Measurements from ENCODE around the gene SLC2A14. TPM values are rescaled to one million over a fixed set of nuclear protein-coding genes. Genes with fewer than 3 reads are reported as not detected.

SLC2A14 gene
- total RNA-seq, 2 donors from 2014 or later: not detected

DNA sequence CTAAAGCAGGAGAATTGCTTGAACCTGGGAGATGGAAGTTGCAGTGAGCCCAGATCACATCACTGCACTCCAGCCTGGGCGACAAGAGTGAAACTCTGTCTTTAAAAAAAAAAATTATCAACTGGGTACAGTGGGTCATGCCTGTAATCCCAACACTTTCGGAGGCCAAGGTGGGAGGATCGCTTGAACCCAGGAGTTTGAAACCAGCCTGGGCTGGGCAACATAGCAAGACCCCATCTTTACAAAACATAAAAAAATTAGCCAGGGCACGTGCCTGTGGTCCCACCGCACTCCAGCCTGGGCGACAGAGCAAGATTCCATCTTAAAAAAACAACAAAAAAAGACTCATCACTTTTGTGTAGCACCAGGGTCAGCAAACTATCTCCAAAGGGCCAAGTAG lies 90.7 kb downstream of the SLC2A14 start:
- TF ChIP-seq, protein P1, sequence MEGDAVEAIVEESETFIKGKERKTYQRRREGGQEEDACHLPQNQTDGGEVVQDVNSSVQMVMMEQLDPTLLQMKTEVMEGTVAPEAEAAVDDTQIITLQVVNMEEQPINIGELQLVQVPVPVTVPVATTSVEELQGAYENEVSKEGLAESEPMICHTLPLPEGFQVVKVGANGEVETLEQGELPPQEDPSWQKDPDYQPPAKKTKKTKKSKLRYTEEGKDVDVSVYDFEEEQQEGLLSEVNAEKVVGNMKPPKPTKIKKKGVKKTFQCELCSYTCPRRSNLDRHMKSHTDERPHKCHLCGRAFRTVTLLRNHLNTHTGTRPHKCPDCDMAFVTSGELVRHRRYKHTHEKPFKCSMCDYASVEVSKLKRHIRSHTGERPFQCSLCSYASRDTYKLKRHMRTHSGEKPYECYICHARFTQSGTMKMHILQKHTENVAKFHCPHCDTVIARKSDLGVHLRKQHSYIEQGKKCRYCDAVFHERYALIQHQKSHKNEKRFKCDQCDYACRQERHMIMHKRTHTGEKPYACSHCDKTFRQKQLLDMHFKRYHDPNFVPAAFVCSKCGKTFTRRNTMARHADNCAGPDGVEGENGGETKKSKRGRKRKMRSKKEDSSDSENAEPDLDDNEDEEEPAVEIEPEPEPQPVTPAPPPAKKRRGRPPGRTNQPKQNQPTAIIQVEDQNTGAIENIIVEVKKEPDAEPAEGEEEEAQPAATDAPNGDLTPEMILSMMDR (IDR thresholded peaks at IDR 0.05): no peak
- Histone ChIP-seq H3K9me3 (no peaks in the 10 kb centered on the region), H3K36me3 (no peaks in the 10 kb centered on the region), H3K4me3 (no peak overlapping the region), H3K27me3 (replicated peaks; ENCODE audit: insufficient read depth) (no peaks in the 10 kb centered on the region), H3K27ac (no peak overlapping the region), H3K4me1 (ENCODE audit: control insufficient read depth in 1 of 2, low read depth in 2 of 2) (no peaks in the 10 kb centered on the region)
- ATAC-seq (ENCODE audit: insufficient number of reproducible peaks, low FRiP score, low read depth): no peak
- no peak for DNase-seq (ENCODE audit: low spot score)

DNA sequence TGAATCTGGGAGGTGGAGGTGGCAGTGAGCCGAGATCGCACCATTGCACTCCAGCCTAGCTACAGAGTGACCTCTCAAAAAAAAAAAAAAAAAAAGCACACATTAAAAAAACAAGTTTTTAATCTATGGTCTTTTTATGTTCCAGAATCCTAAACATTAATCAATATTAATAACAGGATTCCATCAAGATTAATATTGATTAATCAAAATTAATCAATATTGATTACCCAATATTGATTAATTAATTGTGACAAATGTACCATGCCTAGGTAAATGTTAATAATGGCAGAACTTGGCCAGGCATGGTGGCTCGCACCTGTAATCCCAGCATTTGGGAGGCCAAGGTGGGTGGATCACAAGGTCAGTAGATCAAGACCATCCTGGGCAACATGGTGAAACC lies 91.4 kb downstream of the SLC2A14 start:
- ATAC-seq (ENCODE audit: insufficient number of reproducible peaks, low FRiP score, low read depth): no peak

DNA sequence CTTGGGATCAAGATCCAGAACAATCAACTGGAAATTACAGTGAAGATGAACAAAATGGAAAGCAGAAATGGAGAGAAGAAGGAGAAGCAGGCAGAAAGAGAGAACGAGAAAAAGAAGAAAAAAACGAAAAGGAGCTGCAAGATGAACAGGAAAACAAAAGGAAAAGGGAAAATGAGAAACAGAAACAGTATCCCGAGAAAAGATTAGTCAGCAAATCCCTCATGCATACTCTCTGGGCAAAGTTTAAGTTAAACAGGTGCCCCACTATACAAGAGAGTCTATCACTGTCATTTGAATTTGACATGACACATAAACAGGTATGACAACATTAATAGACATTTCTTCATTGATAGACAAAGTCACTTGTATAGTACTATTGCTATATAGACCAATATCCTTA lies 102.7 kb downstream of the SLC2A14 start:
- ATAC-seq (ENCODE audit: insufficient number of reproducible peaks, low FRiP score, low read depth) (no peak), DNase-seq (ENCODE audit: low spot score) (no peak)
- Histone ChIP-seq H3K9me3 (no peaks in the 10 kb centered on the region), H3K27me3 (replicated peaks; ENCODE audit: insufficient read depth) (no peaks in the 10 kb centered on the region), H3K4me3 (no peak overlapping the region), H3K27ac (no peak overlapping the region), H3K36me3 (no peaks in the 10 kb centered on the region), H3K4me1 (ENCODE audit: control insufficient read depth in 1 of 2, low read depth in 2 of 2) (no peaks in the 10 kb centered on the region)
- TF ChIP-seq, protein P1 (IDR thresholded peaks at IDR 0.05): no peak

More for the DNA sequence above, 91.4 kb downstream of the SLC2A14 start:
- H3K36me3 ChIP-seq: no peaks in the 10 kb centered on the region
- H3K9me3 ChIP-seq: no peaks in the 10 kb centered on the region
- H3K27ac ChIP-seq: no peak overlapping the region
- TF ChIP-seq, protein P1 (IDR thresholded peaks at IDR 0.05): no peak
- no peak overlapping the region for H3K4me3 ChIP-seq
- no peak for DNase-seq (ENCODE audit: low spot score)
- H3K27me3 ChIP-seq (replicated peaks; ENCODE audit: insufficient read depth): no peaks in the 10 kb centered on the region
- H3K4me1 ChIP-seq (ENCODE audit: control insufficient read depth in 1 of 2, low read depth in 2 of 2): no peaks in the 10 kb centered on the region

Other genes with a start within 250 kb of the SLC2A14 start
- not detected for gene APOBEC1, start 207.0 kb downstream of the SLC2A14 start, total RNA-seq
- not detected for gene GDF3, start 177.1 kb downstream of the SLC2A14 start, total RNA-seq
- not detected for gene DPPA3, start 161.5 kb downstream of the SLC2A14 start, total RNA-seq
- gene CLEC4C, start 125.5 kb downstream of the SLC2A14 start, total RNA-seq: not detected
- not detected for gene NANOGNB, start 107.7 kb downstream of the SLC2A14 start, total RNA-seq
- gene NANOG, start 83.5 kb downstream of the SLC2A14 start, total RNA-seq: under 1 TPM; 0.27 to 0.35 TPM
- 100 to 1,000 TPM in 1 of 2 donors, 10 to 100 TPM in 1; 47.7 to 136 TPM for gene SLC2A3, start 63.3 kb upstream of the SLC2A14 start, total RNA-seq
- gene FOXJ2, start 159.8 kb upstream of the SLC2A14 start, total RNA-seq: 10 to 100 TPM; 25.7 to 29.6 TPM
- 10 to 100 TPM; 21.2 to 25.5 TPM for gene C3AR1, start 193.4 kb upstream of the SLC2A14 start, total RNA-seq
- gene NECAP1, start 209.4 kb upstream of the SLC2A14 start, total RNA-seq: 10 to 100 TPM; 21.7 to 50.2 TPM

Measured in thoracic aorta (tissue), 2 donors.